ENCODE measurements around the gene DPY19L3. TPM values are rescaled to one million over a fixed set of nuclear protein-coding genes. Genes with fewer than 3 reads are reported as not detected.
"Not testable (repeated sequence)": the region's sequence is repeated elsewhere in the genome, so short reads cannot be mapped to it uniquely, and the experiment has no call there.

The DPY19L3 gene
- total RNA-seq, 1 donor: 5.4 TPM

- H3K27me3 ChIP-seq (ENCODE audit: insufficient read depth, low read length): no peaks in the 10 kb centered on the region
- H3K9me3 ChIP-seq (ENCODE audit: low read depth, low read length): no peaks in the 10 kb centered on the region
- H3K4me1 ChIP-seq (ENCODE audit: insufficient read depth, low read length): no peaks in the 10 kb centered on the region
- no peak overlapping the region for H3K4me3 ChIP-seq (ENCODE audit: low read length)
Measured at GRCh38 chr19:32483574-32483973, 78.0 kb downstream of the DPY19L3 start.

- H3K4me1 ChIP-seq (ENCODE audit: insufficient read depth, low read length): no peaks in the 10 kb centered on the region
- no peak overlapping the region for H3K4me3 ChIP-seq (ENCODE audit: low read length)
- no peaks in the 10 kb centered on the region for H3K9me3 ChIP-seq (ENCODE audit: low read depth, low read length)
- H3K27me3 ChIP-seq (ENCODE audit: insufficient read depth, low read length): no peaks in the 10 kb centered on the region
Measured at GRCh38 chr19:32489971-32490370, 84.4 kb downstream of the DPY19L3 start.

- H3K9me3 ChIP-seq (ENCODE audit: low read depth, low read length): no peaks in the 10 kb centered on the region
- no peaks in the 10 kb centered on the region for H3K27me3 ChIP-seq (ENCODE audit: insufficient read depth, low read length)
- H3K4me3 ChIP-seq (ENCODE audit: low read length): no peak overlapping the region
- H3K4me1 ChIP-seq (ENCODE audit: insufficient read depth, low read length): no peaks in the 10 kb centered on the region
Measured at GRCh38 chr19:32497391-32497790, 91.8 kb downstream of the DPY19L3 start.

GRCh38 chr19:32498648-32499200 is 93.2 kb downstream of the DPY19L3 start:
- Histone ChIP-seq H3K27me3 (ENCODE audit: insufficient read depth, low read length) (no peaks in the 10 kb centered on the region), H3K9me3 (ENCODE audit: low read depth, low read length) (no peaks in the 10 kb centered on the region), H3K4me3 (ENCODE audit: low read length) (no peak overlapping the region), H3K4me1 (ENCODE audit: insufficient read depth, low read length) (no peaks in the 10 kb centered on the region)

- not testable (repeated sequence) for H3K4me3 ChIP-seq (ENCODE audit: low read length); H3K9me3 ChIP-seq (ENCODE audit: low read depth, low read length); H3K27me3 ChIP-seq (ENCODE audit: insufficient read depth, low read length); H3K4me1 ChIP-seq (ENCODE audit: insufficient read depth, low read length)
Measured at GRCh38 chr19:32512498-32512897, 106.9 kb downstream of the DPY19L3 start.

- H3K9me3 ChIP-seq (ENCODE audit: low read depth, low read length): no peaks in the 10 kb centered on the region
- no peaks in the 10 kb centered on the region for H3K27me3 ChIP-seq (ENCODE audit: insufficient read depth, low read length)
- H3K4me1 ChIP-seq (ENCODE audit: insufficient read depth, low read length): peaks cover 6% of the 10 kb centered on the region
- no peak overlapping the region for H3K4me3 ChIP-seq (ENCODE audit: low read length)
Measured at GRCh38 chr19:32519023-32519422, 113.5 kb downstream of the DPY19L3 start.

GRCh38 chr19:32522967-32523366 is 117.4 kb downstream of the DPY19L3 start:
- Histone ChIP-seq H3K4me3 (ENCODE audit: low read length) (no peak overlapping the region), H3K4me1 (ENCODE audit: insufficient read depth, low read length) (peaks cover 6% of the 10 kb centered on the region), H3K27me3 (ENCODE audit: insufficient read depth, low read length) (no peaks in the 10 kb centered on the region), H3K9me3 (ENCODE audit: low read depth, low read length) (no peaks in the 10 kb centered on the region)

- Histone ChIP-seq H3K4me1 (ENCODE audit: insufficient read depth, low read length) (no peaks in the 10 kb centered on the region), H3K4me3 (ENCODE audit: low read length) (no peak overlapping the region), H3K9me3 (ENCODE audit: low read depth, low read length) (no peaks in the 10 kb centered on the region), H3K27me3 (ENCODE audit: insufficient read depth, low read length) (no peaks in the 10 kb centered on the region)
Measured at GRCh38 chr19:32526895-32527294, 121.3 kb downstream of the DPY19L3 start.

GRCh38 chr19:32530773-32531172 is 125.2 kb downstream of the DPY19L3 start:
- no peaks in the 10 kb centered on the region for H3K27me3 ChIP-seq (ENCODE audit: insufficient read depth, low read length)
- H3K9me3 ChIP-seq (ENCODE audit: low read depth, low read length): no peaks in the 10 kb centered on the region
- no peak overlapping the region for H3K4me3 ChIP-seq (ENCODE audit: low read length)
- H3K4me1 ChIP-seq (ENCODE audit: insufficient read depth, low read length): no peaks in the 10 kb centered on the region

GRCh38 chr19:32532233-32532632 is 126.7 kb downstream of the DPY19L3 start:
- Histone ChIP-seq H3K4me1 (ENCODE audit: insufficient read depth, low read length) (no peaks in the 10 kb centered on the region), H3K4me3 (ENCODE audit: low read length) (no peak overlapping the region), H3K9me3 (ENCODE audit: low read depth, low read length) (no peaks in the 10 kb centered on the region), H3K27me3 (ENCODE audit: insufficient read depth, low read length) (no peaks in the 10 kb centered on the region)

Other genes with a start within 250 kb of the DPY19L3 start
- 26.0 TPM for gene ZNF507, start 60.2 kb upstream of the DPY19L3 start, total RNA-seq
- gene PDCD5, start 175.4 kb downstream of the DPY19L3 start, total RNA-seq: 22.9 TPM

Data from mononuclear cell (primary cell).